Adrenal gland (tissue), 12 donors: ENCODE measurements around the gene HIPK2. TPM values are rescaled to one million over a fixed set of nuclear protein-coding genes. Genes with fewer than 3 reads are reported as not detected.

Experiments used
- DNase-seq, 7 donors: peaks; one replicate each; pipeline ENCODE4 v3.0.0-alpha.2; 2019 to 2020
- H3K27ac ChIP-seq, 5 donors: fragments of 200-600 bp; sonication (generic) in 4 of 5; 1 replicate in 3 of 5; 2 replicates in 2 of 5; pipeline versions ENCODE4 v1.5.1 to v1.8.0; 2016 to 2020; ENCODE audit warnings: mild to moderate bottlenecking in 1 of 5
- H3K27me3 ChIP-seq: fragments of 200-600 bp; 2 replicates; pipeline ENCODE4 v1.8.0; 2021
- H3K36me3 ChIP-seq, 2 donors: fragments of 200-600 bp; replicated peaks in 1 of 2; 1 replicate in 1 of 2; 2 replicates in 1 of 2; pipeline versions ENCODE4 v1.5.1 to v1.8.0; 2018 to 2022
- H3K4me1 ChIP-seq, 2 donors: fragments of 200-600 bp; replicated peaks in 1 of 2; 1 replicate in 1 of 2; 2 replicates in 1 of 2; pipeline versions ENCODE4 v1.5.1 to v1.8.0; 2018 to 2021
- H3K4me3 ChIP-seq, 4 donors: fragments of 200-600 bp; sonication (generic) in 3 of 4; one replicate each; pipeline ENCODE4 v1.5.1; 2016 to 2018
- H3K9me3 ChIP-seq, 3 donors: fragments of 200-600 bp; sonication (generic) in 1 of 3; replicated peaks in 1 of 3; 1 replicate in 2 of 3; 2 replicates in 1 of 3; pipeline versions ENCODE4 v1.5.1 to v1.8.0; 2016 to 2021
- POLR2A ChIP-seq, 2 donors: fragments of 450-650 bp; IDR thresholded peaks; one replicate each; pipeline ENCODE4 v1.6.1; 2017; ENCODE audit warnings: antibody characterized with exemption in 2 of 2, mild to moderate bottlenecking in 2 of 2, moderate library complexity in 1 of 2
- WGBS, 4 donors: extraction: QIAGEN DNeasy Blood & Tissue Kit in 2 of 4; methylation state at CpG; one replicate each; pipeline versions ENCODE4 v1.1.5 to v1.1.7; 2013 to 2017; 5-methylcytosine and 5-hydroxymethylcytosine counted together
- intact Hi-C, 2 donors: fragments of 100-400 bp; cut with DNase I; formaldehyde crosslinking; loops; one replicate each; pipeline versions ENCODE4 v1.14.1 to v1.15.0; 2022 to 2023
- polyA plus RNA-seq, 3 donors: library from polyadenylated mRNA; stranded (reverse); fragments of 200-250 nt in 2 of 3; fragments of 350-450 nt in 1 of 3; fragmentation: Illumina TruSeq in 1 of 3; extraction: RNeasy Lipid Tissue Mini Kit (QIAGEN cat#74804) in 1 of 3; gene quantifications; one replicate each; pipeline ENCODE4 v1.2.3, GENCODE V29; 2013 to 2014
- total RNA-seq, 9 donors: library from RNA; depleted of rRNA in 4 of 9; stranded (reverse); fragments of >200 nt in 4 of 9; fragments of 120-200 nt in 1 of 9; fragmentation: NEBNext Ultra II Directional in 1 of 9; extraction: Animal tissue kit (Norgen Biotek cat#: 25700) in 1 of 9; gene quantifications; one replicate each; pipeline versions ENCODE4 v1.1.0 to v1.2.4, GENCODE V29; 2013 to 2023
- TF ChIP-seq, protein P1 (sequence below), 6 experiments: fragments of 450-650 bp in 4 of 6; fragments of 200-600 bp in 2 of 6; sonication (generic) in 1 of 6; IDR thresholded peaks; 1 replicate in 5 of 6; 2 replicates in 1 of 6; pipeline versions ENCODE4 v1.5.1 to v1.8.0; 2016 to 2021; ENCODE audit warnings: antibody characterized with exemption in 6 of 6, mild to moderate bottlenecking in 2 of 6, moderate library complexity in 1 of 6
- donor health status: healthy with polysubstance abuse.
- donor health status: Bipolar disorder and iron deficiency.
- donor health status: DM: yes; HTN: yes; CAD: no.
- donor health status: DM: no; HTN: no; CAD: no.
- donor health status: DM: no; HTN: no; CAD: no.
- donor health status: DM: yes; HTN: yes; CAD: no.

Gene HIPK2
- total and polyA plus RNA-seq, 12 donors: 4.7 to 82.4 (median 49.8) TPM

DNA sequence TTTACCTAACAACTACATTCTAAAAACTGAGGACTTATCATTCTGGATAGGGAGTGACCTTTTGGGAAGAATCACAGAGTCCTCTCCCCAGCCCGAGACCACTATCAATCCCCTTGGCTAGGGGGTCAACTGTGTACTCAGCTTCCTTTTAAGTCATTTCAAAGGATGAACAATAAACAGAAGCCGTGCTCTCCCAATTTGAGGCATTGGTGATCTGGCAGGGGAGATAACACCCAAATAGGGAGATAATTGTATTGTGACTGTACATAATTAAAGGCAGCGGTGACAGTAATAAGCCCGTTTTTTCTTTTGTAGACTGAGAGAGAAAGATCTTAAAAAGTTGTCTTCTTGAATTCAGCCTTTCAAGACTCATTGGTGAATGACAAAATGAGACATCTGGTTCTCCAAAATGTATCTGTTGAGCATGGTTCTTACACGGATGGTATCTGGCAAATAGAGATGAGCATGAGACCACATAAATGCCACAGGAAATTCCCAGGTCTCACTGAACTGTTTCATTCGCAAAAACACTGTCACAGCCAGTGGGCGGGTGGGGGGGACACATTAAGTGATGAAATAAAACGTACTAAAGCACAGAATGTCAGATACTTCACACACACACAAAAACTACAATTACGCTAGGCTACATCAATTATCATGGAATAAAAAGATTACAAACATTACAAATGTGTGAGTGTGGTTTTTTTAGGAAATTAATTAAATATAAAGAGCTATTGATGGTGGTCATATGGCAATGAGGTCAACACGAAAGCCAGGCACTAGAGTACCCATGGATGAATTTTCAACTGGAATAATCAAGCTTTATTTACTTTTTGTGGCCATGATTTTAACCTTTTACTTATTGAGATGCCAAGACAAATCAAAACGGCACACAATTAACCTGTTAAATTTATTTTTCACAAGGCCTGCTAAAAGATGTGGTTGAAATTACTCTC, 108.4 kb downstream of the HIPK2 start:
- Histone ChIP-seq H3K27me3 (no peaks in the 10 kb centered on the region), H3K4me1 (peaks cover 0 to 23% of the 10 kb centered on the region in 2 donors), H3K4me3 (no peak overlapping the region), H3K9me3 (no peaks in the 10 kb centered on the region), H3K27ac (no peak overlapping the region), H3K36me3 (no peaks in the 10 kb centered on the region)
- 82 to 88% (median 87%) methylated on average over 11 of the region's 11 CpGs for WGBS, 4 donors
- TF ChIP-seq, protein P1, sequence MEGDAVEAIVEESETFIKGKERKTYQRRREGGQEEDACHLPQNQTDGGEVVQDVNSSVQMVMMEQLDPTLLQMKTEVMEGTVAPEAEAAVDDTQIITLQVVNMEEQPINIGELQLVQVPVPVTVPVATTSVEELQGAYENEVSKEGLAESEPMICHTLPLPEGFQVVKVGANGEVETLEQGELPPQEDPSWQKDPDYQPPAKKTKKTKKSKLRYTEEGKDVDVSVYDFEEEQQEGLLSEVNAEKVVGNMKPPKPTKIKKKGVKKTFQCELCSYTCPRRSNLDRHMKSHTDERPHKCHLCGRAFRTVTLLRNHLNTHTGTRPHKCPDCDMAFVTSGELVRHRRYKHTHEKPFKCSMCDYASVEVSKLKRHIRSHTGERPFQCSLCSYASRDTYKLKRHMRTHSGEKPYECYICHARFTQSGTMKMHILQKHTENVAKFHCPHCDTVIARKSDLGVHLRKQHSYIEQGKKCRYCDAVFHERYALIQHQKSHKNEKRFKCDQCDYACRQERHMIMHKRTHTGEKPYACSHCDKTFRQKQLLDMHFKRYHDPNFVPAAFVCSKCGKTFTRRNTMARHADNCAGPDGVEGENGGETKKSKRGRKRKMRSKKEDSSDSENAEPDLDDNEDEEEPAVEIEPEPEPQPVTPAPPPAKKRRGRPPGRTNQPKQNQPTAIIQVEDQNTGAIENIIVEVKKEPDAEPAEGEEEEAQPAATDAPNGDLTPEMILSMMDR (IDR thresholded peaks at IDR 0.05): no peak
- TF ChIP-seq POLR2A (IDR thresholded peaks at IDR 0.05): no peak
- intact Hi-C loops: no loop called here
- DNase-seq: no peak

GRCh38 chr7:139667377-139667776, 110.4 kb downstream of the HIPK2 start:
- 52 to 68% (median 63%) methylated on average over 1 of the region's 1 CpG for WGBS, 4 donors
- TF ChIP-seq, protein P1 (IDR thresholded peaks at IDR 0.05): no peak
- no peak for TF ChIP-seq POLR2A (IDR thresholded peaks at IDR 0.05)
- peaks cover 10 to 31% of the 10 kb centered on the region in 2 donors for H3K4me1 ChIP-seq
- no peak overlapping the region for H3K4me3 ChIP-seq
- intact Hi-C loops: no loop called here
- DNase-seq: no peak
- H3K27me3 ChIP-seq: no peaks in the 10 kb centered on the region
- H3K36me3 ChIP-seq: no peaks in the 10 kb centered on the region
- H3K27ac ChIP-seq: no peak overlapping the region
- H3K9me3 ChIP-seq: no peaks in the 10 kb centered on the region

GRCh38 chr7:139666501-139666900, 111.3 kb downstream of the HIPK2 start:
- H3K4me3 ChIP-seq: no peak overlapping the region
- TF ChIP-seq POLR2A (IDR thresholded peaks at IDR 0.05): no peak
- TF ChIP-seq, protein P1 (IDR thresholded peaks at IDR 0.05): no peak
- peaks cover 10 to 34% of the 10 kb centered on the region in 2 donors for H3K4me1 ChIP-seq
- H3K9me3 ChIP-seq: no peaks in the 10 kb centered on the region
- H3K36me3 ChIP-seq: no peaks in the 10 kb centered on the region
- no peak for DNase-seq
- no peak overlapping the region for H3K27ac ChIP-seq
- 94 to 98% (median 94%) methylated on average over 5 of the region's 5 CpGs for WGBS, 4 donors
- no peaks in the 10 kb centered on the region for H3K27me3 ChIP-seq
- intact Hi-C loops: no loop called here

GRCh38 chr7:139664434-139664833, 113.4 kb downstream of the HIPK2 start:
- Histone ChIP-seq H3K4me1 (peaks cover 10 to 43% of the 10 kb centered on the region in 2 donors), H3K27me3 (no peaks in the 10 kb centered on the region), H3K4me3 (no peak overlapping the region), H3K36me3 (no peaks in the 10 kb centered on the region), H3K27ac (no peak overlapping the region), H3K9me3 (no peaks in the 10 kb centered on the region)
- intact Hi-C loops: no loop called here
- TF ChIP-seq, protein P1 (IDR thresholded peaks at IDR 0.05): no peak
- no peak for TF ChIP-seq POLR2A (IDR thresholded peaks at IDR 0.05)
- whole genome bisulfite sequencing, 4 donors: 83 to 91% (median 88%) methylated on average over 6 of the region's 6 CpGs
- DNase-seq: no peak
